NB4 (cell line): Measurements from ENCODE around the gene SLC39A13.

ENCODE experiments used
- POLR2A ChIP-seq: IDR thresholded peaks from 2 replicates; pipeline ENCODE4 v1.6.1; 2011; ENCODE audit warnings: mild to moderate bottlenecking; ENCODE audit not compliant: insufficient read length; ENCODE audit errors: extremely low read depth
- TF ChIP-seq, protein P1 (sequence below): IDR thresholded peaks from one replicate; pipeline ENCODE4 v1.5.1; 2012; ENCODE audit warnings: low read depth, low read length

DNA sequence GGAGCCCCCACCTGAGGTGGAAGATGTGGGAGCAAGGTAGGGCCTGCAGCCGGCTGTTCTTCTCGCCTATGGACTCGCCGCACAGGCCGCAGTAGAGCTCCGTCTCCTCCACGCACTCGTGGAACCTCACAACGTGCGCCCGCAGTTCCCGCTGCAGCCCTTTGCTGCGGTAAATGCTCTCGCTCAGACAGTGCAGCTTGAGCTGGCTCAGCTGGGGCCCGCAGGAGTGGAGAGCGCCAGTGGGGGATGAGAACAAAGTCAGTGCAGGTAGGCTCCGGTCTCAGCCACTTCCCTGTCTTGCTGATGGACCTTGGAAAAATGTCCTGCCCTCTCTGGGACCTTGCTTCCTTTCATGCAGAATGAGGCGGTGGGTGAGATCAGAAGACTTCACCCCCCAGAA, 30.3 kb downstream of the SLC39A13 start:
- no peak for TF ChIP-seq POLR2A
- TF ChIP-seq, protein P1, sequence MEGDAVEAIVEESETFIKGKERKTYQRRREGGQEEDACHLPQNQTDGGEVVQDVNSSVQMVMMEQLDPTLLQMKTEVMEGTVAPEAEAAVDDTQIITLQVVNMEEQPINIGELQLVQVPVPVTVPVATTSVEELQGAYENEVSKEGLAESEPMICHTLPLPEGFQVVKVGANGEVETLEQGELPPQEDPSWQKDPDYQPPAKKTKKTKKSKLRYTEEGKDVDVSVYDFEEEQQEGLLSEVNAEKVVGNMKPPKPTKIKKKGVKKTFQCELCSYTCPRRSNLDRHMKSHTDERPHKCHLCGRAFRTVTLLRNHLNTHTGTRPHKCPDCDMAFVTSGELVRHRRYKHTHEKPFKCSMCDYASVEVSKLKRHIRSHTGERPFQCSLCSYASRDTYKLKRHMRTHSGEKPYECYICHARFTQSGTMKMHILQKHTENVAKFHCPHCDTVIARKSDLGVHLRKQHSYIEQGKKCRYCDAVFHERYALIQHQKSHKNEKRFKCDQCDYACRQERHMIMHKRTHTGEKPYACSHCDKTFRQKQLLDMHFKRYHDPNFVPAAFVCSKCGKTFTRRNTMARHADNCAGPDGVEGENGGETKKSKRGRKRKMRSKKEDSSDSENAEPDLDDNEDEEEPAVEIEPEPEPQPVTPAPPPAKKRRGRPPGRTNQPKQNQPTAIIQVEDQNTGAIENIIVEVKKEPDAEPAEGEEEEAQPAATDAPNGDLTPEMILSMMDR: no peak
